Neural cell (in vitro differentiated cells): ENCODE measurements around the gene FRY. TPM values are rescaled to one million over a fixed set of nuclear protein-coding genes. Genes with fewer than 3 reads are reported as not detected.

Source experiments
- H2AFZ ChIP-seq: fragments of 200-600, 300-800 bp; sonication (generic), shearing (Covaris generic); 2 replicates; pipeline ENCODE4 v1.6.0; 2014; ENCODE audit warnings: low read depth, mild to moderate bottlenecking, antibody characterized with exemption, low read length, moderate library complexity
- H3F3A ChIP-seq: fragments of 200-600 bp; shearing (Covaris generic); 2 replicates; pipeline ENCODE4 v1.6.1; 2016; ENCODE audit warnings: mild to moderate bottlenecking, moderate library complexity, mixed read lengths, antibody characterized with exemption, low read length; ENCODE audit not compliant: insufficient read depth, poor library complexity, severe bottlenecking
- H3K27ac ChIP-seq: fragments of 200-600, 300-800 bp; sonication (generic), shearing (Covaris generic); 2 replicates; pipeline ENCODE4 v1.5.1; 2014; ENCODE audit warnings: mild to moderate bottlenecking, low read length, moderate library complexity
- H3K27me3 ChIP-seq: fragments of 300-800, 200-600 bp; sonication (generic), shearing (Covaris generic); 2 replicates; pipeline ENCODE4 v1.6.0; 2014; ENCODE audit warnings: mild to moderate bottlenecking, low read depth, low read length, moderate library complexity; ENCODE audit not compliant: insufficient read depth
- H3K36me3 ChIP-seq: fragments of 300-800, 200-600 bp; sonication (generic), shearing (Covaris generic); 2 replicates; pipeline ENCODE4 v1.5.1; 2014; ENCODE audit warnings: mild to moderate bottlenecking, antibody characterized with exemption, low read length, moderate library complexity; ENCODE audit not compliant: insufficient read depth
- H3K4me2 ChIP-seq: fragments of 300-800, 200-600 bp; sonication (generic), shearing (Covaris generic); 2 replicates; pipeline ENCODE4 v1.6.0; 2014; ENCODE audit warnings: mild to moderate bottlenecking, low read length
- H3K4me3 ChIP-seq: fragments of 300-800, 200-600 bp; sonication (generic), shearing (Covaris generic); 2 replicates; pipeline ENCODE4 v1.5.1; 2014; ENCODE audit warnings: mild to moderate bottlenecking, low read length, moderate library complexity
- H3K79me2 ChIP-seq: fragments of 200-600 bp; shearing (Covaris generic); replicated peaks from 2 replicates; pipeline ENCODE4 v1.6.0; 2014; ENCODE audit warnings: mild to moderate bottlenecking, low read length, moderate library complexity; ENCODE audit not compliant: insufficient read depth
- H3K9ac ChIP-seq: fragments of 300-800, 200-600 bp; sonication (generic), shearing (Covaris generic); 2 replicates; pipeline ENCODE4 v1.6.1; 2016; ENCODE audit warnings: mild to moderate bottlenecking, low read length, mixed read lengths
- H3K9me2 ChIP-seq: fragments of 200-600 bp; shearing (Covaris generic); 2 replicates; pipeline ENCODE4 v1.6.1; 2016; ENCODE audit warnings: mild to moderate bottlenecking, low read length, mixed read lengths; ENCODE audit not compliant: insufficient read depth
- H3K9me3 ChIP-seq: fragments of 200-600, 300-800 bp; sonication (generic), shearing (Covaris generic); 2 replicates; pipeline ENCODE4 v1.6.1; 2016; ENCODE audit warnings: mild to moderate bottlenecking, mixed run types, low read length, moderate library complexity, mixed read lengths
- H4K20me1 ChIP-seq: fragments of 200-600 bp; shearing (Covaris generic); 2 replicates; pipeline ENCODE4 v1.6.1; 2016; ENCODE audit warnings: mild to moderate bottlenecking, mixed run types; ENCODE audit not compliant: insufficient read depth
- EP300 ChIP-seq: fragments of 450-650 bp; conservative IDR thresholded peaks from 2 replicates; pipeline ENCODE4 v1.6.1; 2014; ENCODE audit warnings: antibody characterized with exemption, mild to moderate bottlenecking, moderate library complexity; ENCODE audit not compliant: poor library complexity, severe bottlenecking
- EZH2 ChIP-seq: fragments of 200-600, 300-800 bp; shearing (Covaris generic), sonication (generic); IDR thresholded peaks from 2 replicates; pipeline ENCODE4 v1.6.1; 2014; ENCODE audit warnings: antibody characterized with exemption, low read length, borderline replicate concordance, mild to moderate bottlenecking; ENCODE audit not compliant: insufficient read depth, poor library complexity, severe bottlenecking
- MXI1 ChIP-seq: fragments of 450-650 bp; conservative IDR thresholded peaks from 2 replicates; pipeline ENCODE4 v1.6.1; 2014; ENCODE audit warnings: antibody characterized with exemption, mild to moderate bottlenecking; ENCODE audit not compliant: poor library complexity, severe bottlenecking
- POLR2AphosphoS5 ChIP-seq: IDR thresholded peaks from 2 replicates; pipeline ENCODE4 v1.6.1; 2012
- RAD21 ChIP-seq: fragments of 450-650 bp; conservative IDR thresholded peaks from 2 replicates; pipeline ENCODE4 v1.6.1; 2014; ENCODE audit warnings: antibody characterized with exemption, mild to moderate bottlenecking, moderate library complexity
- SMC3 ChIP-seq: fragments of 450-650 bp; conservative IDR thresholded peaks from 2 replicates; pipeline ENCODE4 v1.6.1; 2014; ENCODE audit warnings: antibody characterized with exemption, mild to moderate bottlenecking, moderate library complexity; ENCODE audit not compliant: poor library complexity
- TAF1 ChIP-seq: IDR thresholded peaks from 2 replicates; pipeline ENCODE4 v1.6.1; 2012; ENCODE audit warnings: low read depth
- polyA plus RNA-seq: library from polyadenylated mRNA; depleted of rRNA; stranded (reverse); fragments of >200 nt; gene quantifications from 2 replicates; pipeline ENCODE4 v1.2.3, GENCODE V29; 2014
- TF ChIP-seq, protein P1 (sequence below): fragments of 450-650 bp; IDR thresholded peaks from 2 replicates; pipeline ENCODE4 v1.5.1; 2014; ENCODE audit warnings: antibody characterized with exemption, mild to moderate bottlenecking, moderate library complexity; ENCODE audit not compliant: poor library complexity, severe bottlenecking
- TF ChIP-seq, protein P2 (sequence below): IDR thresholded peaks from 2 replicates; pipeline ENCODE4 v1.6.1; 2012; ENCODE audit warnings: borderline replicate concordance

Gene FRY
- polyA plus RNA-seq, 1 donor from 2014 or later = 49.3 TPM

- no peaks in the 10 kb centered on the region for H3K27me3 ChIP-seq
- no peaks in the 10 kb centered on the region for H3K9me3 ChIP-seq
- H2AFZ ChIP-seq = no peak overlapping the region
- H3F3A ChIP-seq = peaks cover 3% of the 10 kb centered on the region
- no peaks in the 10 kb centered on the region for H4K20me1 ChIP-seq
- peak overlapping the region; percentile 98 for H3K9ac ChIP-seq
- peak overlapping the region; percentile 97 for H3K27ac ChIP-seq
- no peaks in the 10 kb centered on the region for H3K9me2 ChIP-seq
- H3K4me3 ChIP-seq = peak overlapping the region; percentile 84
- no peak for TF ChIP-seq EP300
- TF ChIP-seq, protein P1, sequence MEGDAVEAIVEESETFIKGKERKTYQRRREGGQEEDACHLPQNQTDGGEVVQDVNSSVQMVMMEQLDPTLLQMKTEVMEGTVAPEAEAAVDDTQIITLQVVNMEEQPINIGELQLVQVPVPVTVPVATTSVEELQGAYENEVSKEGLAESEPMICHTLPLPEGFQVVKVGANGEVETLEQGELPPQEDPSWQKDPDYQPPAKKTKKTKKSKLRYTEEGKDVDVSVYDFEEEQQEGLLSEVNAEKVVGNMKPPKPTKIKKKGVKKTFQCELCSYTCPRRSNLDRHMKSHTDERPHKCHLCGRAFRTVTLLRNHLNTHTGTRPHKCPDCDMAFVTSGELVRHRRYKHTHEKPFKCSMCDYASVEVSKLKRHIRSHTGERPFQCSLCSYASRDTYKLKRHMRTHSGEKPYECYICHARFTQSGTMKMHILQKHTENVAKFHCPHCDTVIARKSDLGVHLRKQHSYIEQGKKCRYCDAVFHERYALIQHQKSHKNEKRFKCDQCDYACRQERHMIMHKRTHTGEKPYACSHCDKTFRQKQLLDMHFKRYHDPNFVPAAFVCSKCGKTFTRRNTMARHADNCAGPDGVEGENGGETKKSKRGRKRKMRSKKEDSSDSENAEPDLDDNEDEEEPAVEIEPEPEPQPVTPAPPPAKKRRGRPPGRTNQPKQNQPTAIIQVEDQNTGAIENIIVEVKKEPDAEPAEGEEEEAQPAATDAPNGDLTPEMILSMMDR = no peak
- TF ChIP-seq TAF1 = no peak
- no peak for TF ChIP-seq RAD21
- no peak for TF ChIP-seq POLR2AphosphoS5
- TF ChIP-seq, protein P2, sequence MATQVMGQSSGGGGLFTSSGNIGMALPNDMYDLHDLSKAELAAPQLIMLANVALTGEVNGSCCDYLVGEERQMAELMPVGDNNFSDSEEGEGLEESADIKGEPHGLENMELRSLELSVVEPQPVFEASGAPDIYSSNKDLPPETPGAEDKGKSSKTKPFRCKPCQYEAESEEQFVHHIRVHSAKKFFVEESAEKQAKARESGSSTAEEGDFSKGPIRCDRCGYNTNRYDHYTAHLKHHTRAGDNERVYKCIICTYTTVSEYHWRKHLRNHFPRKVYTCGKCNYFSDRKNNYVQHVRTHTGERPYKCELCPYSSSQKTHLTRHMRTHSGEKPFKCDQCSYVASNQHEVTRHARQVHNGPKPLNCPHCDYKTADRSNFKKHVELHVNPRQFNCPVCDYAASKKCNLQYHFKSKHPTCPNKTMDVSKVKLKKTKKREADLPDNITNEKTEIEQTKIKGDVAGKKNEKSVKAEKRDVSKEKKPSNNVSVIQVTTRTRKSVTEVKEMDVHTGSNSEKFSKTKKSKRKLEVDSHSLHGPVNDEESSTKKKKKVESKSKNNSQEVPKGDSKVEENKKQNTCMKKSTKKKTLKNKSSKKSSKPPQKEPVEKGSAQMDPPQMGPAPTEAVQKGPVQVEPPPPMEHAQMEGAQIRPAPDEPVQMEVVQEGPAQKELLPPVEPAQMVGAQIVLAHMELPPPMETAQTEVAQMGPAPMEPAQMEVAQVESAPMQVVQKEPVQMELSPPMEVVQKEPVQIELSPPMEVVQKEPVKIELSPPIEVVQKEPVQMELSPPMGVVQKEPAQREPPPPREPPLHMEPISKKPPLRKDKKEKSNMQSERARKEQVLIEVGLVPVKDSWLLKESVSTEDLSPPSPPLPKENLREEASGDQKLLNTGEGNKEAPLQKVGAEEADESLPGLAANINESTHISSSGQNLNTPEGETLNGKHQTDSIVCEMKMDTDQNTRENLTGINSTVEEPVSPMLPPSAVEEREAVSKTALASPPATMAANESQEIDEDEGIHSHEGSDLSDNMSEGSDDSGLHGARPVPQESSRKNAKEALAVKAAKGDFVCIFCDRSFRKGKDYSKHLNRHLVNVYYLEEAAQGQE = no peak
- no peak for TF ChIP-seq MXI1
- TF ChIP-seq SMC3 = no peak
- H3K36me3 ChIP-seq = no peaks in the 10 kb centered on the region
- H3K4me2 ChIP-seq = peak overlapping the region; percentile 97
- peaks cover 75% of the 10 kb centered on the region for H3K79me2 ChIP-seq
Observed at GRCh38 chr13:32033744-32034143, 2.2 kb downstream of the FRY start.

DNA sequence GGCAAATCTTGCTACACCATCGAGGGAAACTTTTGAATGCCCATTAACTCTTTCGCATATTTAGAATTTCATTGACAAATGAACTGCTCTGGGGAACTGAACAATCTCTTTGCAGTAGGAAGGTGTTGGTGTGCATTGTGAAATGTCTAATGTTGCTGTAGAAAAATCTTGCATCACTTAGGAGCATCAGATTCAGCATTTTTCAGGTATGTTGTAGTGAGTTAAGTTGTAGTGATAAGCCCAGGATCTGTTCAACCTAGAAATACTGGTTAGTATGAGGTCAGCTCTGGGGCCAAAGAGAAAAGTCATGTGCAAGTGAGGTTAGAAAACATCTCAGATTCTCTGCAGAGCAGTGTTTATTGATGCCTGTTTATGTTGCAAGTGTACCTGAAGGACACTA is 4.1 kb downstream of the FRY start:
- H3K27ac ChIP-seq = no peak overlapping the region
- peaks cover 3% of the 10 kb centered on the region for H3F3A ChIP-seq
- no peak for TF ChIP-seq SMC3
- H3K4me2 ChIP-seq = peak overlapping the region; percentile 50
- no peaks in the 10 kb centered on the region for H3K9me2 ChIP-seq
- peaks cover 5% of the 10 kb centered on the region for H3K36me3 ChIP-seq
- H2AFZ ChIP-seq = no peak overlapping the region
- H3K79me2 ChIP-seq = peaks cover 62% of the 10 kb centered on the region
- no peaks in the 10 kb centered on the region for H4K20me1 ChIP-seq
- H3K9me3 ChIP-seq = no peaks in the 10 kb centered on the region
- H3K9ac ChIP-seq = no peak overlapping the region
- peak overlapping the region; percentile 84 for H3K4me3 ChIP-seq
- H3K27me3 ChIP-seq = no peaks in the 10 kb centered on the region

GRCh38 chr13:32036126-32036695 is 4.6 kb downstream of the FRY start:
- peak overlapping the region; percentile 84 for H3K4me3 ChIP-seq

More at GRCh38 chr13:32036126-32036695, 4.6 kb downstream of the FRY start:
- Histone ChIP-seq H3K36me3 (peaks cover 5% of the 10 kb centered on the region), H4K20me1 (no peaks in the 10 kb centered on the region), H3K9me3 (no peaks in the 10 kb centered on the region), H3K27me3 (no peaks in the 10 kb centered on the region), H3K9ac (no peak overlapping the region), H2AFZ (no peak overlapping the region), H3K4me2 (peak overlapping the region; percentile 50), H3K9me2 (no peaks in the 10 kb centered on the region), H3F3A (peaks cover 3% of the 10 kb centered on the region), H3K27ac (no peak overlapping the region), H3K79me2 (peaks cover 62% of the 10 kb centered on the region)
- TF ChIP-seq MXI1 (no peak), RAD21 (no peak), TAF1 (no peak), EP300 (no peak), SMC3 (no peak), POLR2AphosphoS5 (no peak), EZH2 (no peak)
- TF ChIP-seq, protein P2 = no peak
- TF ChIP-seq, protein P1 = no peak
